Measurements from ENCODE around the gene NME7.
"Not testable (repeated sequence)": the region's sequence is repeated elsewhere in the genome, so short reads cannot be mapped to it uniquely, and the experiment has no call there.

The NME7 gene

DNA sequence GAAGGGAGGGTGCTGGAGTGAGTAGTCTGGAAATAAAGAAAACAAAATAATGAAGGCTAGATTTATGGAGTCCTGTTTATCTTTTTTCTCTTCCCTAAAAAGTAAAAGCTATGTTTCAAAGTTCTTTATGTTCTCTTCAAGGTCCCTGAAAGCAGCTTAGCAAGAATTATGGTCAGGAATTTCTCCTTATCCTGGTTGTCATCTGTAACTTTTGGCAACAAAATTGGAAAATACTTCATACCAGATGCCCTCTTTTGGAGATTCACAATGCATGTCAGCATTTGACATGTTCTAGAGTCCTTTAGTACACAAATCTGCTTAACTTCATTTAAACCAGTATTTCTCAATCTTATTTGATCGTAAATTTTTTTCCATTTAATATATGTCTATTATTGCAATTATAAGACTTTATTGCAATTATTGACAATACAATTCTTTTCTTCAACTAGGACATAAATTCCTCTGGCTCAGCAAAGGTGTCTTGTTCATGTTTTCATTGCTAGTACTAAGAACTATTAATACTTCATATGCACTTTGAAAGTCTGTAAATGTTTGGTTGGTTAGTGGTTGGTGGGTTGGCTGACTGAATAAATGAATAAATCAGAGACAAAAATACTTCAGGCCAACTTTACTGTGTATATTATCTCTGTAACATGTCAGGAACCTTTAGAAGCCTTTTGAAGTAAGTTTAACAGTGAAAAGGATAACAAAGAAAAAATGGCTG, 159.6 kb downstream of the NME7 start:
- no peak for DNase-seq

DNA sequence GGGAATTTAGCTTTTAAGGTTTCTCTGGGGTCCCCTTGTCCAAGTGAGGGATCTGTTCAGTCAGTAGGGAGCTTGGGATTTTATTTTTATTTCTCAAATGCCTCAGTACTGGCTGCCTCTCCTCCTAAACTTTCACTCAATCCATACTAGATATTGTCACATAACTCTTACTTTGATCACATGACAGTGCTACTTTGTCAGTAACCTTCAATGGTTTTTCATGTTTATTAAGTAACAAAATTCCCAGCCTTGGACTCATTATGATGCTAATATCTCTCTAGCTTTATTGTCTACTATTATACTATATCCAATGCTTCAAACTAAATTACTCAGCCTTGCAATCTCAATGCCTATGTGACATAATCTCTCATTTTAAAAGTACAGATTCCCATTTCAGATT, 163.4 kb downstream of the NME7 start:
- DNase-seq: no peak

DNA sequence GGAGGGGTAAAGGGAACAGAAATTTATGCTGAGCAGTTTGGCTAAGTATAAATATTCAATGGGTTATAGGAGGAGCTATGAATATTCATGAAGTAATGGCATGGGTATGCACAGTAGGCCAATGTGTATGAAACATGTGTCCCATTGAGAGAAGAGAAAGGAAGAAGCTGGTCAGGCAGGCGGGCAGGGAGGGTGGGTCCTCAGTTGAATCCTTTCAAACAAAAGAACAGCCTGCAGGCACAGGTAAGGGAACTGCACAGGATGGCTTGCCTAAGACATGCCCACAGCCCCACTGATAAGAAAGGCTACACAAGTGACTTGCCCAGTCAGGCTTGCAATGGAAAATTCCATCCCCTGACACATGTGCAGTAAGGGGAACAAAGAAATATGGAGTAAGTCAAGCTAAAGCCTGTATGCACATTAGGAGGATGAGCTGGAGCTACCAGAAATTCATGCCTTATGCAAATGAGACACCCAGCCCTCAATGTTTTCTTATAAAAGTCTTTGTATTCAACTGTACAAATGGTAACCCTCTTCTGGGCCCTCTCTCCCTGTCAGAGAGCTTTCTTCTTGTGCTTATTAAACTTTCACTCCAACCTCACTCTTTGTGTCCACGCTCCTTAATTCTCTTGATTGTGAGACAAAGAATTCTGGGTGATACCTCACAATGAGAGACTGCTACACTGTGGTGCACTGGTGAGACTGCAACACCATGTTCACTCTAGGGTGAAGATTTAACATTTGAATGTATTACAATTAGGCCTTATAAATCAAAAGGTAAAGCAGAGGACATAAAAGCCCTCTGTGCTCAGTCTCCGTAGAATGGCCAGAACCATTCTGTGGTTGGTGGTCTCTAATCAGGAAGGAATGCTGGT, 164.6 kb downstream of the NME7 start:
- no peak for DNase-seq

DNA sequence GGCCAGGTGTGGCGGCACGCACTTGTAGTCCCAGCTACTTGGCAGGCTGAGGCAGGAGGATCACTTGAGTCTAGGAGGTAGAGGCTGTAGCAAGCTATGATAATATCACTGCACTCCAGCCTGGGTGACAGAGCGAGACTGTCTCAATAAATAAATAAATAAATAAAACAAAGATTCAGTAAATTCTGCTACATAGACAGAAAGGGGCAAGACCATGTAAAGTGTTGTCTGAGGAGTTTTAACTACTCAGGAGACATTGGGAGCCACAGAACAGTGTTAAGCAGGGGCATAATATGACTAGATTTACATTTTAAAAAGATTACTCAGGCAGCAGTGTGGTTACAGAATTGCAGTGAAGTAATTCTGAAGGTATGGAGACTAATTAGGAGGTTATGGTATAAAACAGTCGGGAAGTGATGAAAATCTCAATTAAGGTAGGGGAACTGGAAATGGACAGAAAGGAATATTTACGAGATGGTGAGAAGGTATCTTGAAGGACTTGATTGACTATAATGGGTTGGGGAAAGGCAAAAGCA, 166.4 kb downstream of the NME7 start:
- no peak for DNase-seq

DNA sequence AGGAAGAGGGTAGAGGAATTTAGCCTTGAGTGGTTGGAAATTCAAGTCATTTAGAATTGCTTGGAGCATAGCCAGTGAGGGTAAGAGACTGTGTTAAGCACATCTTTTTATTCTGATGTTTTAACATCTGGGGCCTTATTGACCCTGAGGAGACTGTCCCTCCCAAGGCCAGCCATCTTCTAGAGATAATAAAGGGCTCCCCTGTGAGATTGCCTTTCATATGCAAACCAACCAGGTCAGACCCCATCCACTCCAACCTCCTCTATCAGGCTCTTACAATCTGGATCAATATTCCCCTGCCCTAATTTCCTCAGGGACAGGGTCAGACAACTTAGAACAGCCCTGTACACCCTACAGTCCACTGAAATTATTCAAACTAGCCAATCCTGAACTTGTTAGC, 167.3 kb downstream of the NME7 start:
- DNase-seq: no peak

DNA sequence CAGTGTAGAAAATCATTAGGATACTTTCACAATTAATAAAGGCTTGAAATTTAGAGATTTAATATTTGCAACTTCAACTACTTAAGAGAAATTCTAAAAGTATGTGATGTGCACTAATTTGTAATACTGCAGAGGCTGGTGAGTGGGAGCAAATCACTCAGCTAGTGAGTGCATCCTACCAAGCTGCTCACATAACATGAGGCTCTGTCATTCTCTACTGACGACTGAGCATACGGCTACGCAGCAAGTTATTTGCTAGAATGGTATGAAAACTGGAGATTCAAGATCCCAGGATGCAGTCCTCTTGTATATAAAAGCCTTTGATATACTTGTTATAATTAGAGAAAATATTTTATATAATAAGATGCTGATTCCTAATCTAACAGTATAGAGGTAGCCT, 171.0 kb downstream of the NME7 start:
- DNase-seq: no peak

DNA sequence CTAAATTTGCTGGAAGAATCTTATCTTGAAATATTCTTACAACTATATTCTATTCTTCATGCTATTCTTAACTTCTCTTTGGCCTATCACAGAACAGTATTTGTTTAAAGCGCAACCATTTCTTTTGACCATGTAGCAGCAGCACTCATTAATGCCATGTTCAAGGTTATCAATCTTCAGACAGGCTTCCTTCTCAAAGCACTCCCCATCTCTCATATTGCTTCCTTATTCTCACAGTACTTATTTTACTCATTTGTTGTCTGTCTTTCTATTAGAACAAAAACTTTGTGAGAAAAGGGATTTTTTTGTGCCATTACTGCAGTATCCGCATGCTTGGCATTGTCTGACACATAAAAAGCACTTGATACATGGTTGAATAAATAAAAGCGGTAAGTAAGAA, 171.4 kb downstream of the NME7 start:
- no peak for DNase-seq

DNA sequence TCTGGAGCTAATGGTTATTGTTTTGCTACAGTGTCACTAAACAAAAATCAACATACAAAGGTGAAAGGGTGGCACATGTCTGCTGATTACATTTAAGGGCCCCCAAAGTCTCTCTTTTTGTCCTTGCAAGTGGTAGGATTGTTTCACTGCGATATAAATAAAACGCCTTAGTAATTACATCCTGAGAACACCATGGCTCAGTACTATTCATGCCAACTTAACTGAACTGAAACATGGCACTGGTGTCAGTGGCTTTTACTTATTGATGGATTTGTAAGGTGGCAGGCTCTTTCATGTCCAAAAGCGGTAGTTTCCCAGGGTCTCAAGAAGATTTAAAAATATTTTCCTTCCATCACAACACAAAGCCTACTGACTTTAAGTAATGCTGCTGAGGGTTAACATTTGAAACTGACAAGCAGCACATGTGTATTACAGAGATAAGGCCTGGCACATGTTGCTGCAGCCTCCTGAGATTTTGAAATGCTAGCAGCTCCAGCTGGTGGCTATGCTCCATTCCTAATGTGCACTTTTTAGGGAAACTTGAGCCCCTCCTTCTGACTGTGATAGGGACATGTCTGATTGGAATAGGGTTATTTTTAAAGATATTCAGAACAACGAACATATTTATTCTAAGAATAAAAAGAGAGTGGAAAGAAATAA, 174.3 kb downstream of the NME7 start:
- DNase-seq: no peak

DNA sequence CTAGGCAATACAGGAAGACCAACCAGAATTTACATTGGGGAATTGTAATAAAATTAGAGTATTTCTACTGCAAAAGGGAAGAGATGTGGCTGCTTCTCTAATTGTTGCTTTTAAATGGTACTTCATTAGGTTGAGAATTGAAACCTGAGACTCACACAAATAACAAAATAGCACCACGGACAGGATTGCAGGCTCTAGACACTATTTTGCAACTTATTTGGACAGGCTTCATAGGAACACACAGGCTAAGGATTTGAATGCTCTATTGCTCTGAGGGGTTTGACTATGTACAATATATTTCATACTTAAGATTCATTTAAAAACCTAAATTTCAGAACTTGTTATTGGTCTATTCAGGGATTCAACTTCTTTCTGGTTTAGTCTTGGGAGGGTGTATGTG, 181.5 kb downstream of the NME7 start:
- no peak for DNase-seq

DNA sequence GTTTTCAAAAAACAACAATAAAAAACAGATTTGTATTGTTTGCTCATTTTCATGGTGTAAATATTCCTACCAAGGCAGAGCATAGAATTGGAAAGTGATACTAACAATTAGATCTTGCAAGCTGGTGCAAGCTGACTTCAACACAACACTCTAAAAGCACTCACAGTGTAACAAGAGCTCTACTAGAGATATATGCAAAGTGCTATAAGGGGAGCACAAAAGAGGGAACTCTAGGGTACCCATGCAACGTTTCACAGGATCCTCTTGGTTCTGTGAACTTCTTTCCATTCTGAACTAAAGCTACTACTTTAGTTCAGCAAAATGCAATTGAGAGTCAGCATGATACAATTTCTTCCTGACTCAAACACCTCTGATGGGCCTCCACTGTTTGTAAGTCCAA, 182.8 kb downstream of the NME7 start:
- no peak for DNase-seq

DNA sequence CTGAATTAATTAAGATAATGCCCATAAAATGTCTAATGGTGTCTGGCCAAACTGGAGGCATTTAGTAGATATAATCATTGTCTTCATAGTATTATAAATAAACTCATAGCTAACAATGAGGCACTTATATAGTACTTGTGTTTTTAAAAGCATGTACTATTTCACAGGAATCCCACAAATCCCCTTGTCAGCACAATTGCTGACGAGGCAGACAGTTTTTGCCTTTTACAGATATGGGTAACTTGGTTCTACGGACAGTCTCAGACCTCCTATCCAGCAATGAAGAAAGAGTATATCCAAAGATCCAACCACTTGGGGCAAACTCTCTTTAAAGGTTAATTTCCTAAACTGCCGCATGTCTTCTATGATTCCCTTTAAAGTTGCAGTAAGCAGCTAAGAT, 187.4 kb downstream of the NME7 start:
- no peak for DNase-seq

DNA sequence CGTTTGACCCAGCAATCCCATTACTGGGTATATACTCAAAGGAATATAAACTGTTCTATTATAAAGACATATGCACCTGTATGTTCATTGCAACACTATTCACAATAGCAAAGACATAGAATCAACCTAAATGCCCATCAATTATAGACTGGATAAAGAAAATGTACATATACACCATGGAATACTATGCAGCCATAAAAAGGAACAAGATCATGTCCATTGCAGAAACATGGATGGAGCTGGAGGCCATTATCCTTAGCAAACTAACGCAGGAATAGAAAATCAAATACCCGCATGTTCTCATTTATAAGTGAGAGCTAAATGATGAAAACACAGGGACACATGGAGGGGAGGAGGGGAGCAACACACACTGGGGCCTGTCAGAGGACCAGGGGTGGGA, 188.2 kb downstream of the NME7 start:
- not testable (repeated sequence) for DNase-seq

DNA sequence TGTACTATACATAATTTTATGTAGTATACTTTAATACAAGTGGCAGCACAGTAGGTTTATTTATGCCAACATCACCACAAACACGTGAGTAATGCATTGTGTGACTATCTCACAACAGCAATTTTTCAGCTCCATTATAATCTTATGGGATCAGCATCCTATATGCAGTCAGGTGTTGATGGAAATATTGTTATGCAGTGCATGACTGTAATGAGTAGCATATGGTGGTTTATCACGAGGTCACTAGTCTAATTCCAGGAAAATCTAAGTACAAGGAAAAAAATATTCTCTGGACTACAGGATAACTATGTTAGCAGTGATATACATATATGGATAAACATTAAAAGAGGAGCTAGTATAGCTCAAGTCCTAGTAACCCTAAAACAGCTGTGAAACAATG, 192.1 kb downstream of the NME7 start:
- no peak for DNase-seq

DNA sequence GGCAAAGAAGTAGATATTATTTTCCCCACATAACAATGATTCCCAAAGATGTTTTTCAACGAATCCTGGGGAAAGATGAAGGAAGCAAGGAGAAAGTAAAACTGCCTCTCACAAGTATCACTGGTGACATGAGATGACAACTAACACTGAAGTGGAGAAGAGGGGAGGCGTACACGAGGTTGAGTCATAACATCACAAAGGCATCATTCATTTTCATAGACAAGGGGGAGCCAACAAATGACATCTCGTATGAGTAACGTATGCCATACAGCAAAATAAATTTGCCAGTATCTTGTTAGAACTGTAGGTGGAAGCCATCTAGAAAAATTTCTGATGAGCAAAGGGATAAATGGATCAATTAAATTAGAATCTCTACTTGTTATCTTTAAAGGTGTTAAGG, 204.5 kb downstream of the NME7 start:
- no peak for DNase-seq

DNA sequence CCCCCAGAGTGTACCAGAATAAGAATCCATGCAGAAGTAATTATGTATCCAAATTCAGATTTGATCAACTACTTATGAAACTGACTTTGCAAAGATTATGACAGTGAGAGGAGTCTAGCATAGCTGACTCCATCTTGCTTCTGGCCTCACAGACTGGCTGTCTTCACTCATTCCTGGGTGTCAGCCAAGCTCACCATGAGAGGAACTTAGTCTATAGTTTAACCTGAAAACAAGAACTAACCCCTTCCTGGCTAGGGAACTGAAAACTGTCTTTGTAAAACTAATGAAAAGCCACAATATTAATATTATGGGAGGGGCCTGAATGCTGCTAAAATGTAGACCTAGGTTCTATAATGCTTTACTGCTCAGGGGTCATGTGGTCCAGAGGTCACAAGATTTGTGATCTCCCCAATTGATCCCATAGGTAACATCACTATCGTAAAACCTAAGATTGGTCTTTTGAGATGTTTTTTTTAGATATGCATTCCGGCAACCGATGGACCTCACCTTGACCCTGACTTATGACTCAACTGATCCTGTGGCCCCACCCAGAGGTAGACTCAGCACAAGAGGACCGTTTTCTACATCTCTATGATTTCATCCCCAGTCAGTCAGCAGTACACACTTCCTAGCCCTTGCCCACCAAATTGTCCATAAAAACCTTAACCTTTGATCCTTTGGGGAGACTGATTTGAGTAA, 206.0 kb downstream of the NME7 start:
- DNase-seq: no peak

DNA sequence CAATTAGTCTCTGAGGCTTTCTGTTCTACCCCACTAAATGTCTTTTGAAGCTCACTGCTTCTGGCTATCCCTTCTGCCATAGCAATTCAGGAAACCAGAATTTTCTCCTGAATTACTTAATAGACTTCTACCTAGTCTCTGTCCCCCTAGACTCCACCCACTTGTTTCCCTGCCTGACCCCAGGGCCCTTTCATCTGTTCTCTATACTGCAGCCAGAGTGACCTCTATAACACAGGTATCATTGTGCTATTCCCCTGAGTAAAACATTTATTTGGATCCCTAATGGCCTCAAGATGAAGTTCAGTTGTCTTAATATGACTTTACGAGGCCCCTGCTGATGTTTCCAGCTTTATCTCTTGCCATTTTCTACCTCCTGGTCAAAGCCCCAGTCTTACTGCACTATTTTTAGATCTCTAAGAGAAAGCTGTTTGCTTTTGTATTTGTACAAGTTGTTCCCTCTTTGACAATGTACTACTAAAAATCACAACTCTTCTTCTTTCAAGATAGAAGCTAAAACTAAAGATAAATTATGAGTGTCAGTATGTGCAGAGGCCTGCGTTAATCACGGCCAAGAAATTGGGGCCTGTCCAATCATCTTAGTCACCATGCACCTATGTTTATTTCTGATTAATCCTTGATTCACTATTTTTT, 206.6 kb downstream of the NME7 start:
- DNase-seq: no peak

DNA sequence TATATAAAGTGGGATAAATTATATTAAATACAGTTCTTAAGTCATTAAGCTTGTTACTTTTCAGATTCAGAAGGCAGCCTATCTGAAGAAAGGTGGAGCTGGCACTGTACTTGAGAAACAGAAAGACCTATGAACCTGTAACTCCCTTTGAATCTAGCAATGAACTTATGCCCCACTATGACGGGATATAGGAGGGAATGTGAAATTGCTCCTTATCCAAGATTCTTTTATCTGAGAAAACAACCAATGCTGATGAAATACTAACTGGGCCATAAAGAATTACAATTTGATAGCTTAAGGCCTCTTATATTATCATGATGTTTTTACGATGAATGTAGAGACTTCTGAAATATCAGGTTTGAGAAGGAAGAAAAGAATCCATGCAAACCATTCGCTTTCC, 211.0 kb downstream of the NME7 start:
- DNase-seq: no peak

DNA sequence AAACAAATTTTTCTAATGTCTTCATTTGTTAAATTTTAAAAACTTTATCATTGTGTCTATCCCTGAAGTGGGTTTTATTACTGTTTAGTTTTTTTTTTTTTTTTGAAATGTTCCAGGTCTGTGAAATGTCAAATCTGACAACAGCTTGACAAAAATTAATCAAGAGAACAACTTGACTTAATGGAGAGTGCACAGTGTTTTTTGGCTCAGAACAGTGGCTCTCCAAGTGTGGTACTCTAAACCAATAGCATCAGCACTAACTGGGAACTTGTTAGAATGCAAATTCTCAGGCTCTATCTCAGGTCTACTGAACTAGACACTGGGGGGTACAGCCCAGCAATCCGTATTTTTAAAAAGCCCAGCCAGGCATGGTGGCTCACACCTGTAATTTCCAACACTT, 211.9 kb downstream of the NME7 start:
- DNase-seq: no peak

DNA sequence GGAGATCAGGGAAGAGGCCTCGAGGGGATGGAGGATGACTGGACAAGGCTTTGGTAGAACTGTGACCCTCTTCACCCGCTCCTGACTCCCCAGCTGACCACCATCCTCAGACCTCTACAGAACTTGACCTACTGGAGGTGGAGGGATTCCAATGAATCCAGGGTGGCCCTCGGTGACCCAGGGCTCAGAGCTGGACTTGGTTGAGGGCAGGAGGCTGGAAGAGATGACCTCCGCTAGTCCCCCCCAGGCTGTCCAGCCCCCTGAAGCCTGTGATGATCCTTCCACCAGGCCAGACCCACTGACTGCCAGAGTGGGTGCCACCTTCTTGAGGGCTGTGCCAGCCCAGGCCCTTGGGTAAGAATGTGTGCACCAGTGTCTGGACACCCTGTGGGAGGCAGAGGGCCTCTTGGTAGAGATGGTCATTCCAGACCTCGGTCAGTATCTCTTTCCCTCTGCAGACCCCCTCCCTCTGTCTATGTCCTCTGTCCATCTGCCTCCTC, 216.2 kb downstream of the NME7 start:
- no peak for DNase-seq

DNA sequence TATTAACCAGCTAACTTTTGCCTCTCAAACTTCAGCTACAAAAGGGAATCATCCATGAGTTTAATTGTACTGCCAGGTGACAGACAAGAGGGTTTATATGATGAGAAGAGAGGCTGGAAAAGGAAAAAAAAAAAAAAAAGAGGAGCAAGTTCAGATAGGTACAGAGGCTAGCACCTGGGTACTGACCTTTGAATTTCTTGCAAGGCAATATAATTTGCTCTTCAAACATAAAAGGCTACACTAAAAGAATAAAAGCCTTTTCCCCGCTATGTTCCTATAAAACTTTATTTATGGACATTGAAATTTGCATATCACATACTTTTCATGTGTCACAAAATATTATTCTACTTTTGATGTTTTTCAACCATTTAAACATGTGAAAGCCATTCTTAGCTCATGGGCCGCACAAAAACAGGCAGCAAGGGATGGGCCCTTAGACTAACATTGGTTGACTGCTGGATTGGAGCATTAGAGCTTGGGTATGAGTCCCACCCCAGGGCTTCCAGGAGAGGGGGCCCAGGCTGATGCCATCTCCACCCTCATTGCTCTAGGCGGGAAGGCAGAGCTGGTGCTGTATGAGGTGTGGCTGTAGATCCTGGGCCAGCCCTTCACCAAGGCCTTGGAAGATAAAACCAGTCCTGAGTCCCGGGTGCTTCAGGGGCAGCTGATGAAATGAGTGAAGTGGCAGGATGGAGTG, 216.8 kb downstream of the NME7 start:
- DNase-seq: no peak

DNA sequence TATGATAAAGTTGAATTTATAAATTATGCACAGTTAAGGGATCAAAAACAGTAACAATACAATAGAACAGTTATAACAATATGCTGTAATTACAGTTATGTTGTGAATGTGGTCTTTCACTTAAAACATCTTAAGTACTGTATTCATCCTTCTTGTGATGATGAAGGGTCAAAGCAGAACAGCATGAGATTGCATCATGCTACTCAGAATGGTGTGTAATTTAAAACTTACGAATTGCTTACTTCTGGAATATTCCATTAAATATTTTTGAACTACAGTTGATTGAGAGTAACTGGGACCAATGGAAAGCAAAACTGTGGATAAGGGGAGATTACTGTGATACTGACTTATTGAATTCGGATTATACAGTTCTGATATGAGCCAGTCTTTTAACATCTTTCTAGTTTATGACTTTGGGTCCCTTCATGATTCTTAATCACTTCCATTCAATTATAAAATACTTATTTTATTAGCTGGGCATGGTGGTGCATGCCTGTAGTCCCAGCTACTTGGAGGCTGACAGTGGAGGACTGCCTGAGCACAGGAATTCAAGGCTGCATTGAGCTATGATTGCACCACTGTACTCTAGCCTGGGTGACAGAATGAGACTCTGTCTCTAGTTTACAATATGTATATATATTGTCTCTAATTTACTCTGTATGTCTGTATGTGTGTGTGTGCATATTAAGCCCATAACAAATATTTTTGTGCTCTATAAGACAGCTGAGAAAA, 217.9 kb downstream of the NME7 start:
- no peak for DNase-seq
